Measurements from ENCODE around the gene PIGU. TPM values are rescaled to one million over a fixed set of nuclear protein-coding genes. Genes with fewer than 3 reads are reported as not detected.

Gene PIGU
- polyA plus RNA-seq, 3 donors, result 5.8 to 11.3 (median 10.9) TPM

GRCh38 chr20:34712525-34713192 lies 35.8 kb upstream of the PIGU start:
- peaks cover 30 to 49% of the 10 kb centered on the region in 2 donors for H3K36me3 ChIP-seq (replicated peaks in 1 of 2; ENCODE audit: control insufficient read depth in 1 of 2, insufficient read depth in 2 of 2, low read length in 2 of 2)
- peaks cover 6 to 14% of the 10 kb centered on the region in 2 donors for H3K27me3 ChIP-seq (ENCODE audit: control insufficient read depth in 2 of 2, insufficient read depth in 2 of 2, low read length in 2 of 2)
- H4K20me1 ChIP-seq (ENCODE audit: insufficient read depth, low read length), result peaks cover 5% of the 10 kb centered on the region
- no peaks in the 10 kb centered on the region for H3K9me3 ChIP-seq (replicated peaks in 1 of 2; ENCODE audit: control insufficient read depth in 1 of 2, insufficient read depth in 1 of 2, low read length in 2 of 2)
- H3K9me3 Mint-ChIP-seq, result no peaks in the 10 kb centered on the region
- no peak overlapping the region for H3K27ac ChIP-seq (ENCODE audit: low read depth in 1 of 2, low read length in 2 of 2)
- H3K9ac ChIP-seq (ENCODE audit: insufficient read depth, low read length, poor library complexity, severe bottlenecking), result no peak overlapping the region
- peaks cover 15 to 24% of the 10 kb centered on the region in 2 donors for H3K4me1 ChIP-seq (ENCODE audit: control insufficient read depth in 1 of 2, insufficient read depth in 2 of 2, low read length in 2 of 2)
- intact Hi-C loops (cut with micrococcal nuclease), result loop anchor here in 1 of 2 donors (5.0 kb wide), 2 partner anchors 35 to 170 kb away; partner anchors contain the start of gene PIGU
- H3K4me2 ChIP-seq (replicated peaks; ENCODE audit: extremely low read depth, low read length, poor library complexity, severe bottlenecking), result no peak overlapping the region
- H2AFZ ChIP-seq (ENCODE audit: insufficient read depth, low read depth, low read length, poor library complexity, severe bottlenecking), result no peak overlapping the region
- H3K4me1 Mint-ChIP-seq, result peaks cover 16% of the 10 kb centered on the region
- H3K4me3 ChIP-seq (replicated peaks in 1 of 3; ENCODE audit: low read depth in 2 of 3, low read length in 3 of 3), result no peak overlapping the region
- 100% methylated on average over 2 of the region's 5 CpGs for WGBS (ENCODE audit: insufficient coverage)
- H3K4me3 Mint-ChIP-seq, result no peak overlapping the region
- H3K27me3 Mint-ChIP-seq (ENCODE audit: low read depth in 3 of 3), result peaks cover 18 to 29% (median 20%) of the 10 kb centered on the region in 3 donors
- DNase-seq, result no peak
- peaks cover 48 to 53% of the 10 kb centered on the region in 2 donors for H3K36me3 Mint-ChIP-seq
- H3K79me2 ChIP-seq (ENCODE audit: insufficient read depth, low read length), result no peaks in the 10 kb centered on the region
- H3K27ac Mint-ChIP-seq, result peak overlapping the region in 1 of 7 donors; percentile 7
- TF ChIP-seq, protein P1, sequence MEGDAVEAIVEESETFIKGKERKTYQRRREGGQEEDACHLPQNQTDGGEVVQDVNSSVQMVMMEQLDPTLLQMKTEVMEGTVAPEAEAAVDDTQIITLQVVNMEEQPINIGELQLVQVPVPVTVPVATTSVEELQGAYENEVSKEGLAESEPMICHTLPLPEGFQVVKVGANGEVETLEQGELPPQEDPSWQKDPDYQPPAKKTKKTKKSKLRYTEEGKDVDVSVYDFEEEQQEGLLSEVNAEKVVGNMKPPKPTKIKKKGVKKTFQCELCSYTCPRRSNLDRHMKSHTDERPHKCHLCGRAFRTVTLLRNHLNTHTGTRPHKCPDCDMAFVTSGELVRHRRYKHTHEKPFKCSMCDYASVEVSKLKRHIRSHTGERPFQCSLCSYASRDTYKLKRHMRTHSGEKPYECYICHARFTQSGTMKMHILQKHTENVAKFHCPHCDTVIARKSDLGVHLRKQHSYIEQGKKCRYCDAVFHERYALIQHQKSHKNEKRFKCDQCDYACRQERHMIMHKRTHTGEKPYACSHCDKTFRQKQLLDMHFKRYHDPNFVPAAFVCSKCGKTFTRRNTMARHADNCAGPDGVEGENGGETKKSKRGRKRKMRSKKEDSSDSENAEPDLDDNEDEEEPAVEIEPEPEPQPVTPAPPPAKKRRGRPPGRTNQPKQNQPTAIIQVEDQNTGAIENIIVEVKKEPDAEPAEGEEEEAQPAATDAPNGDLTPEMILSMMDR (IDR thresholded peaks at IDR 0.05), result no peak

GRCh38 chr20:34711813-34712430 lies 35.0 kb upstream of the PIGU start:
- no peaks in the 10 kb centered on the region for H3K9me3 ChIP-seq (replicated peaks in 1 of 2; ENCODE audit: control insufficient read depth in 1 of 2, insufficient read depth in 1 of 2, low read length in 2 of 2)
- H3K4me1 ChIP-seq (ENCODE audit: control insufficient read depth in 1 of 2, insufficient read depth in 2 of 2, low read length in 2 of 2), result peaks cover 15 to 25% of the 10 kb centered on the region in 2 donors
- no peak overlapping the region for H3K9ac ChIP-seq (ENCODE audit: insufficient read depth, low read length, poor library complexity, severe bottlenecking)
- Mint-ChIP-seq H3K27me3 (ENCODE audit: low read depth in 3 of 3) (peaks cover 20 to 29% (median 20%) of the 10 kb centered on the region in 3 donors), H3K36me3 (peaks cover 41 to 46% of the 10 kb centered on the region in 2 donors), H3K4me1 (peaks cover 18% of the 10 kb centered on the region), H3K27ac (peak overlapping the region in 1 of 7 donors; percentile 18), H3K4me3 (no peak overlapping the region), H3K9me3 (no peaks in the 10 kb centered on the region)
- no peak overlapping the region for H2AFZ ChIP-seq (ENCODE audit: insufficient read depth, low read depth, low read length, poor library complexity, severe bottlenecking)
- H3K4me3 ChIP-seq (replicated peaks in 1 of 3; ENCODE audit: low read depth in 2 of 3, low read length in 3 of 3), result no peak overlapping the region
- TF ChIP-seq, protein P1 (IDR thresholded peaks at IDR 0.05), result no peak
- H3K79me2 ChIP-seq (ENCODE audit: insufficient read depth, low read length), result no peaks in the 10 kb centered on the region
- intact Hi-C loops (cut with micrococcal nuclease), result loop anchor here in 1 of 2 donors (5.0 kb wide), 2 partner anchors 35 to 170 kb away; partner anchors contain the start of gene PIGU
- H3K36me3 ChIP-seq (replicated peaks in 1 of 2; ENCODE audit: control insufficient read depth in 1 of 2, insufficient read depth in 2 of 2, low read length in 2 of 2), result peaks cover 30 to 43% of the 10 kb centered on the region in 2 donors
- peaks cover 5% of the 10 kb centered on the region for H4K20me1 ChIP-seq (ENCODE audit: insufficient read depth, low read length)
- no peak overlapping the region for H3K4me2 ChIP-seq (replicated peaks; ENCODE audit: extremely low read depth, low read length, poor library complexity, severe bottlenecking)
- DNase-seq, result no peak
- no peak overlapping the region for H3K27ac ChIP-seq (ENCODE audit: low read depth in 1 of 2, low read length in 2 of 2)
- WGBS (ENCODE audit: insufficient coverage), result 94% methylated on average over 2 of the region's 3 CpGs
- H3K27me3 ChIP-seq (ENCODE audit: control insufficient read depth in 2 of 2, insufficient read depth in 2 of 2, low read length in 2 of 2), result peaks cover 6 to 14% of the 10 kb centered on the region in 2 donors
